Peyer's patch (tissue), 4 donors: ENCODE measurements around the gene LGALSL.

ENCODE experiments used
- CTCF ChIP-seq, 6 experiments: fragments of 450-650 bp in 4 of 6; fragments of 200-600 bp in 2 of 6; sonication (generic) in 1 of 6; IDR thresholded peaks; one replicate each; pipeline ENCODE4 v1.5.1; 2017 to 2019; ENCODE audit warnings: antibody characterized with exemption in 6 of 6, mild to moderate bottlenecking in 3 of 6, moderate library complexity in 1 of 6
- POLR2A ChIP-seq, 2 donors: fragments of 450-650 bp; IDR thresholded peaks; one replicate each; pipeline ENCODE4 v1.5.1; 2017; ENCODE audit warnings: antibody characterized with exemption in 2 of 2, mild to moderate bottlenecking in 2 of 2, moderate library complexity in 2 of 2

DNA sequence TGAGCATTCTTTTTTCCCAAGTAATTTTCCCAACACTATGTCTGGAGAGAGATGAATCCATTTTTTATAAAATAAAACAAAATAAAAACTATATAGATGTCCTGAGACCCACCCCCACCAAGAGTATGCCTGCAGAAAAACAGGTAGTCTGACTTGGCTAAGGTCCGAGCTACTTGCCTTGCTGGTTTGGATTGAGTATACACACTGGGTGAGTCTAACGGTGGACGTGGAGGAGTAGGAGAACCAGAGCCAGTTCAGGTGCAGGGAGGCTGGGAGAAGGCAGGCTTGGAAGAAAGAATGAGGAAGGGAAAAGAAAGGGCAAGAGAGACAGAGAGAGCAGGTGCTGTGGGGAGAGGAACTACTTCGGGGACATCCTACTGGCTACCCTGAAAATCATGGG is 48.9 kb downstream of the LGALSL start:
- TF ChIP-seq CTCF (IDR thresholded peaks at IDR 0.05), result no peak
- no peak for TF ChIP-seq POLR2A (IDR thresholded peaks at IDR 0.05)
